ENCODE data around the gene TMEM87A.

DNA sequence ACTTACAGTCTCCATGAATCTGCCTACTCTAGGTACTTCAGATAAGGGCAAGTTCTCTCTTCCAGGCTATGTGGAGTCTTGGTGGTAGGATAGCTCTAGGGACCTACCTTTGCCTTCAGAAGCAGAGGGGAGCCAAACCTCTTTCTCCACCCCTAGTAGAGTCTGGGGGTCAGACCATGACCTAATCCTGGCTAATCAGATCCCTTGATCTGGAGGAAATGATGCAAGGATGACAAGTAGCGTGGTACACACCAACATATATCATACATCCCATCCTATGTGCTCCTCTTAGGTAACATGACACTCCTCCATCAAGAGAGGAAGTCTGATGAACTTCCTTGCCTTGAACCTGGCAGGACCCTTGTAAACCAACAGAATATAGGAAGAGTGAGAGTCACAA lies 101.4 kb downstream of the TMEM87A start:
- TF ChIP-seq, protein P1, sequence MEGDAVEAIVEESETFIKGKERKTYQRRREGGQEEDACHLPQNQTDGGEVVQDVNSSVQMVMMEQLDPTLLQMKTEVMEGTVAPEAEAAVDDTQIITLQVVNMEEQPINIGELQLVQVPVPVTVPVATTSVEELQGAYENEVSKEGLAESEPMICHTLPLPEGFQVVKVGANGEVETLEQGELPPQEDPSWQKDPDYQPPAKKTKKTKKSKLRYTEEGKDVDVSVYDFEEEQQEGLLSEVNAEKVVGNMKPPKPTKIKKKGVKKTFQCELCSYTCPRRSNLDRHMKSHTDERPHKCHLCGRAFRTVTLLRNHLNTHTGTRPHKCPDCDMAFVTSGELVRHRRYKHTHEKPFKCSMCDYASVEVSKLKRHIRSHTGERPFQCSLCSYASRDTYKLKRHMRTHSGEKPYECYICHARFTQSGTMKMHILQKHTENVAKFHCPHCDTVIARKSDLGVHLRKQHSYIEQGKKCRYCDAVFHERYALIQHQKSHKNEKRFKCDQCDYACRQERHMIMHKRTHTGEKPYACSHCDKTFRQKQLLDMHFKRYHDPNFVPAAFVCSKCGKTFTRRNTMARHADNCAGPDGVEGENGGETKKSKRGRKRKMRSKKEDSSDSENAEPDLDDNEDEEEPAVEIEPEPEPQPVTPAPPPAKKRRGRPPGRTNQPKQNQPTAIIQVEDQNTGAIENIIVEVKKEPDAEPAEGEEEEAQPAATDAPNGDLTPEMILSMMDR (IDR thresholded peaks at IDR 0.05) = no peak
- TF ChIP-seq POLR2A (IDR thresholded peaks at IDR 0.05) (no peak), POLR2AphosphoS5 (IDR thresholded peaks at IDR 0.05) (no peak)
